ENCODE data around the gene SLC35G3.
"Not testable (repeated sequence)": the region's sequence is repeated elsewhere in the genome, so short reads cannot be mapped to it uniquely, and the experiment has no call there.

Gene SLC35G3

GRCh38 chr17:35164716-35165115, 29.5 kb downstream of the SLC35G3 start:
- DNase-seq (ENCODE audit: low read depth), result no peak

DNA sequence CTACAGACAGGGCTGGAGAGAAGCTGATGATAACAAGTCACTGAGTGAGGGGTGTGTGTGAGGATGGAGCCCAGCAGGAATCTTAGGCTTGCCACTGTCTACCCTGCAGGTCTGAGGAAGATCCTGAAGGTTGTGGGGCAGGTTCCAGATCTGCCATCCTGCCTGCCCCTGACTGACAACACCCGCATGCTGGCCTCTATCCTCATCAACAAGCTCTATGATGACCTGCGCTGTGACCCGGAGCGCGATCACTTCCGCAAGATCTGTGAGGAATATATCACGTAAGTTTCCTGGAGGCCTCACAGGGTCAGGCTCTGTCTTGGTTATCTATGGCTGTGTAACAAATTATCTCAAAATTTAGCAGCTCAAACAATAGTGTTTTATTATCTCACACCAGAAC, 30.3 kb downstream of the SLC35G3 start:
- DNase-seq (ENCODE audit: low read depth), result no peak

DNA sequence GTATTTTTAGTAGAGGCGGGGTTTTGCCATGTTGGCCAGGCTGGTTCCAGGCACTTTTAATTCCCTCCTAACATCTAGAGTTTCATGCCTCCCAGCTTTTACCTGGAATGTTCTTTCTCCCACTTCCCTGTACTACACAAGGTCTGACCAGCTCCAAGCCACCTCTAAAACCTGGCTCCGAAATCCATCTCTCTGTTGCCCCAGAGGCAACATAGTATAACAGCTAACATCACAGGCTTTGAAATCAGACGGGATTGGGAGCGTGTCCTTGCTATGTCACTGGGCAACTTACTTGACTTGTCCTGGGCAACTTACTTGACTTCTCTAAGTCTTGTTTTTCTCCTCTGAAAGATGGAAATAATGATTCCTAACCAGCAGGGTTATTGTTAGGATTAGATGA, 31.4 kb downstream of the SLC35G3 start:
- no peak for DNase-seq (ENCODE audit: low read depth)

GRCh38 chr17:35161281-35161761, 32.9 kb downstream of the SLC35G3 start:
- DNase-seq (ENCODE audit: low read depth), result no peak

DNA sequence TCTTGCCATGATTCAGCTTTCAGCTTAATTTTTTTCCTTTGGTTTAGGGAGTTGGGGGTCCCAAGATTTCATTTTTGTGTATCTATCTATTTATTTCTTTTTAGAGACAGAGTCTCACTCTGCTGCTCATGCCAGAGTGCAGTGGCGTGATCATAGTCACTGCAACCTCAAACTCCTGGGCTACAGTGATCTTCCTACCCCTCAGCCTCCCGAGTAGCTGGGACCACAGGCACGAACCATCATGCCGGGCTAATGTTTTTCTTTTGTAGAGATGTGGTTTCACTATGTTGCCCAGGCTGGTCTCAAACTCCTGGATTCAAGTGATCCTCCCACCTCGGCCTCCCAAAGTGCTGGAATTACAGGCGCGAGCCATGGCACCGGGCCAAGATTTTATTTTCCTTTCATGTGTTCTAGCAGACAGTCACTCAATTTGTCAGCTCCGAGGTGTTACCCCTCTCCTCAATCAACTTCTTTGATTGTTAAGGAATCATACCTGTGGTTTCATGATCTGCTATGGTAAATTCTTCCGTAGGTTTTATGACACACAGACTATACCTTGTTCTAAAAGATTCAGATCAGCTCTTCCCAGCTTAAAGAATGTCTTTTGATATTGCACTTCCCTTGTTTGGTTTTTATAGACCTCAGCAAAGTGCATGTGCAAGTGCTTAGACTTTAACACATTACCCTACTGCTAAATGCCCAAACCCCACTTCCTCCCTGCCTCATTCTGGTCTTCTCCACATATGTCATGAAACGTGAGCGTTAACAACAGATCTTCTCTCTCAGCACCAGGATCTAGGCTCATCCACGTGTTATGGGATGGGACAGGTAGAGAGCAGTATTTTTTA, 33.6 kb downstream of the SLC35G3 start:
- no peak for DNase-seq (ENCODE audit: low read depth)

- no peak for DNase-seq (ENCODE audit: low read depth)
Observed at GRCh38 chr17:35159940-35160339, 34.3 kb downstream of the SLC35G3 start.

GRCh38 chr17:35155246-35155645, 38.9 kb downstream of the SLC35G3 start:
- no peak for DNase-seq (ENCODE audit: low read depth)

DNA sequence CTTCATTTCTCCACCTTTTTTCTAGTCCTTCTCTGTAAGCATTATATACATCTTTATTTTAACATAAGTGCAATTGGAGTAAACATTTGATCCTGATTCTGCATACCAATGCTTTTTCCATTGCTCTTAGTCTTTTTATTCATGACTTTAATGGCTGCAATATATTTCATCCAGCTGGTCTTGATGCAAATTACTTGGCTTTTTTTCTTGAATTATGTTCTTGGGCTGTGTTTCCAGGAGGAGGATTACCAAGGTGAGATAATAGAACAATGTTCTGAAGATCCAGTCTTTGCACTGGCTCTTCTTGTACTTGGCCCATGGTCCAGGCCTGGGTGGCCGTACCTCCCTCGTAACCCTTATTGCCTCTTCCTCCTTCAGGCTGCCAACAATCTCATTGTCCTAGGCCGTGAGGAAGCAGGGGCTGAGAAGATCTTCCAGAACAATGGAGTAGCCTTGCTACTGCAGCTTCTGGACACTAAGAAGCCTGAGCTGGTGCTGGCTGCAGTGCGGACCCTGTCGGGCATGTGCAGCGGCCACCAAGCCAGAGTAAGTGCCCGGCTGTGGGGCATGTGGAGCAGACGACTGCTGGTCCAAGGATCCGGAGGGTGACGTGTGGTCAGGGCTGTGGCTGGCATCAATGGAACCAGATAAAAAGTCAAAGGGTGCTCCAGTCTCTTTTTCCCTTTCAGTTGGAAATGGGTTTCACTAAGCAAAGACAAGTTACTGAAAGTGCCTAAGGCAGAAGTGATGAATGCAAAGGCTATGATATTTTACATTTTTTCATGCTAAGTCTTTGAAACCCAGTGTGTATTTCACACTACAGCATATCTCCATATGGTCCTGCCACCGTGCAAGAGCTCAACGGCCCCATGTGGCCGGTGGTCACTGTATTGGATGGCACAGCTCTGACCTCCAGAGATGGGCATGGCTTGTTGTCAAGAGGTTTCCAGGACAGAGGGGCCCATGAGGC, 39.7 kb downstream of the SLC35G3 start:
- no peak for DNase-seq (ENCODE audit: low read depth)

DNA sequence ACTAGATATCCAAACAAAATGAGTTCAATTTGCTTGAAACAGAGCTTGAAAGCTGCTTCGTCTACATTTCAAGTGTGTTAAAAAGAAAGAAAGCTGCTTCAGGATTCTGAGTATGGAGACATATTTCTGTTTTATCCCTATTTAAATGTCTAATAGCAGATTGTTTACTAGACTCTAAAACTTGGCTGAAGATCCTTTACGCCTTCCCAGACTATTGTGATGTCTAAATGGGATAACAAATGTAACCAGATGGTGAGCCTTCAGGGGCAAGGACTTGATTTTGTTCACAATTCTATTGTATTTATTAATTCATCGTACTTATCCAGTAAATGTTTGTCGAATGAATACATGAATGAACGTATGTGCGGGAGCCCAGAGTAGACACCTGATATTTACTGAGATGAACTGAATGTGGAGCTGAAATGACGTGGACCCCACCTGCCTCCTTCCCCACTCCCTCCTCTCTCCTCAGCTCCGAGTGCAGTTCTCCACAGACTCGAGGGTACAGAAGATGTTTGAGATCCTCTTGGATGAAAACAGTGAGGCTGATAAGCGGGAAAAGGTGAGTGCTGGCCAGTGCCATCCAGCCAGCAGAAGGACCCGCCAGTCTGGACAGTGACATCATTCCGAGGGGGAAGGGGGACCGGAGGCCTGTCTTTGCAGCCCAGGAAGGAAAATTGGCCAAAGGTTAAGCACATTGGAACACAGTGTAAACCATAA, 41.6 kb downstream of the SLC35G3 start:
- no peak for DNase-seq (ENCODE audit: low read depth)

GRCh38 chr17:35151080-35151479, 43.1 kb downstream of the SLC35G3 start:
- DNase-seq (ENCODE audit: low read depth), result not testable (repeated sequence)

DNA sequence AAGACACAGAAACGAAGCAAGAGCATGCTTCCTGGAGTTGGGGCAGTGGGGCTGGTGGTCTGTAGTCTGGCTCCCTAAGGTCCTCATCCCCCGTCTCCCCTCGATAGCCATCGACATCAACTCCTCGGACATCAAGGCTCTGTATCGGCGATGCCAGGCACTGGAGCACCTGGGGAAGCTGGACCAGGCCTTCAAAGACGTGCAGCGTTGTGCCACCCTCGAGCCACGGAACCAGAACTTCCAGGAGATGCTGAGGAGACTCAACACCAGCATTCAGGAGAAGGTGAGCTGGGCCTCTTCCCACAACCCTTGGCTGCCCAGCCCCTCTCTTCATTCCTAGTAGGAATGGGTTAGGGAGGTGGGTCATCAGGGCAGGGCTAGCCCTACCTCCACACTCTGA, 44.3 kb downstream of the SLC35G3 start:
- no peak for DNase-seq (ENCODE audit: low read depth)

- DNase-seq (ENCODE audit: low read depth), result no peak
Observed at GRCh38 chr17:35148144-35148543, 46.0 kb downstream of the SLC35G3 start.

- DNase-seq (ENCODE audit: low read depth), result no peak
Observed at GRCh38 chr17:35147375-35147905, 46.8 kb downstream of the SLC35G3 start, which contains the start of gene UNC45B. Gene UNC45B, plus strand, starts transcription at chr17:35147817. Its CDS starts 447 bp downstream, at chr17:35148264.

DNA sequence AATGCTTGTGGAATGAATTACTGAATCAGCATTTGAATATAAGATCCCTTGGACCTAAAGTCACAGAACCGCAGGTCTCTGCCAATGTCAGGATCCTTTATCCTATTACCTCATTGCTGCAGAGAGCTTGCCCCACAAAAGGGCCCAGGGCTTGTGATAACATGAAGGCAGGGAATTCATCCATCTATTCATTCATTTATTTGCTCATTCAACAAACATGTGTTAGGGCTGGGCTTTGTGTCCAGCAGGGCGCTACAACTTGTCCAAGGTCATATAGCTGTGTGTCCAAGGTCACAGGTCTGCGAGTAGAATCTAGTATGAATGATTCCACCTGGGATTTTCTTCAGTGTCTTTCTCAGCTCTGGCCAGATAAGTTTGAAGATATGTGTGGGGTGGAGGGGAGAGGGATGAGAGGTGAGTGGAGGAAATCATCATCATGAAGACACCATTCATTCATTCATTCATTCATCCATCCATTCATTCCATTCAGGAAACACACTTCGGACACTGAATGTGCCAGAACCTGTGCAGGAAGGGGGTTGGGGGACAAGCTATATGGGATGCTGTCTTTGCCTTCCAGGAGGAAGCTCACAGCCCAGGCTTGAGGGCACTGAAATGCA, 47.9 kb downstream of the SLC35G3 start:
- DNase-seq (ENCODE audit: low read depth), result no peak

DNA sequence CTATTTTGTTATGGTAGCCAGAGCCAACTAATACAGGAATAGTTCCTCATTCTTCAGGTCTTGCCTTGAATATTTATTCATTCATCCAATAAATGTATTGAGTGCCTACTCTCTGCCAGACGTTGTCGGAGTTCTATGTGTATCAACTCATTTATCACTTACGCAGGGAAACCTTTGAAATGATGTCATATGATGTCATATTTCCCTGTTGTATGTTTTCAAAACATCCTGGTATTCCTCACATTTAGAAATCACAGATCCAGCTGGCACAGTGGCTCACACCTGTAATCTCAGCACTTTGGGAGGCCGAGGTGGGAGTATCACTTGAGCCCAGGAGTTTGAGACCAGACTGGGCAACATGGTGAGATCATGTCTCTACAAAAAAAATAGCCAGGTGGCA, 49.4 kb downstream of the SLC35G3 start:
- no peak for DNase-seq (ENCODE audit: low read depth)

All from activated T-cell treated with anti-CD3 and anti-CD28 coated beads for 1 hour (primary cell).